ENCODE measurements around the gene MRFAP1L1.
"Not testable (repeated sequence)": the region's sequence is repeated elsewhere in the genome, so short reads cannot be mapped to it uniquely, and the experiment has no call there.

MRFAP1L1 gene

DNA sequence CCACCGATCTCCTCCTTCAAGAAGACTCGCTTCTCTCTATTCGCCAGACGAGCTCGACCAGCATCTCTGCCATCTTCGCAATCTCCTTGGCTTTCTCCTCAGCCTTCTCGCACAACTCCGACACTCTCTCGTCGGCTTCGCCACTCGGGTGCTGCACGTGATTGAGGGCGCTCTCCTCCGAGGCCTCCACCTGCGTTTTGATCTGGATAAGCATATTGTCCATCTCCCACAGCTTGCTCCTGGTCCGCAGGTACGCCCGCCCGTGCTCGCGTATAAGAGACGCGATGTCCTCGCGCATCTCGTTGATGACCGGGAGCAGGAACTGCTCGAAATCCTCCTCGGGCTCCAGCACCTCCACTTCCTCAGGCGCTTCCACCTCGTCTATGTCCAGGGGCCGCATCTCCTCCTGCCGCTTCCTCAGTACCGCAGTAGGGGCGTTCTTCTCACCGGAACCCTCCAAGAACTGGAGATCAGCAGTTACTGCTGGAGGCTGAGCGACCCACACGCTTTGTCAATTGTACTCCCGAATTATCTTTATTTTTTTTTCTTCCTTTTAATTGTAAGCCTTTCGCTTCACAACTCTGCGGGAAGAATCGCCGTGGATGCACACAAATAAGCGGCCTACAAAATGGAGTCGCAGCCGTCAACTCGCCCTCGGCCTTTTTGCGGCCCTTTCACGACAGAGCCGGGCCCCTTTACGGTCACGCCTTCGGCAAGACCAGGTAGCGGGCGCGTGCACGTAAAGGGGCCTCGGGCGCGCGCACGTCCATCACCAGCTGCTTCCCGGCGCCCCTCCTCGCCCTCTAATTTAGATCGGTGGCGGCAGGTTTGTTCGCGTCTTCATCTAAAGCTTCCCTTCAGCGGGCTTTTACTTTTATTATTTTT is at the start of gene MRFAP1L1:
Gene MRFAP1L1 (minus strand): TSS at position 636 of the 885 bp plus-strand sequence. CDS start 236 bp downstream, at position 400.
- DNase-seq (ENCODE audit: low read depth in 2 of 2): peak; percentile 96 to 97

GRCh38 chr4:6758728-6759127 is 49.1 kb upstream of the MRFAP1L1 start:
- no peak for DNase-seq (ENCODE audit: low read depth in 2 of 2)

DNA sequence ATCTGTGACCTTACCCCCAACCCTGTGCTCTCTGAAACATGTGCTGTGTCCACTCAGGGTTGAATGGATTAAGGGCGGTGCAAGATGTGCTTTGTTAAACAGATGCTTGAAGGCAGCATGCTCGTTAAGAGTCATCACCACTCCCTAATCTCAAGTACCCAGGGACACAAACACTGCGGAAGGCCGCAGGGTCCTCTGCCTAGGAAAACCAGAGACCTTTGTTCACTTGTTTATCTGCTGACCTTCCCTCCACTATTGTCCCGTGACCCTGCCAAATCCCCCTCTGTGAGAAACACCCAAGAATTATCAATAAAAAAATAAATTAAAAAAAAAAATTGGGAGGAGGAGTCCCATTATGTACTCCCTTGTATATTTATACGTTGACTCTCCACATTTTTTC is 46.7 kb upstream of the MRFAP1L1 start:
- DNase-seq (ENCODE audit: low read depth in 2 of 2): not testable (repeated sequence)

DNA sequence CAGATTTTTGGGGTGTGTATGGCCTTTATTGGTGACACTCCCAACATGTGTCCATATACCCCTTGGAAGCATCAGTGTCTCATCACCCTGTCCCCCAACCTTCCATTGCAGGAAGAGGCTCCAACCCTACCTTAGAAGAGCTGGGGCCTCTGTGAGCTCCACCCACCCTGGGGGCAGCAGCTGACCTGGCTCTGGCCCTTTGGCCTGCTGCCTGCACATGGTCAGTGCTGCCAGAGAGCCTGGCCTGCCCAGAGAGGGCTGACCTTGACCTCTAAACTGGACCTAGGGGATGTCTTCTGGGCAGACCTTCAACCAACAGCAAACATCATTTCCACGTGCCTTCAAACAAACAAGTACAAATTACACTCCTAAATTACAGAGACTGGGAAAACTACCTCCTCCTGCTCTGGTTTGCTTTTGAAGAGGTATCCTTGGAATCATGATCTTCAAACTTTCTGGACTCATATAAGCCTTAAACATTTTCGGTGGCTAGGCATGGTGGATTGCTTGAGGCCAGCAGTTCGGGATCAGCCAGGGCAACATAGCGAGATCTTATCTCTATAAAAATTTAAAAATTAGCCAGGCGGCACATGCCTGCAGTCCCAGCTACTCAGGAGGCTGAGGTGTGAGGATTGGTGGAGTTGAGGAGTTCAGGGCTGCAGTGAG is 45.6 kb upstream of the MRFAP1L1 start:
- DNase-seq (ENCODE audit: low read depth in 2 of 2): no peak

- DNase-seq (ENCODE audit: low read depth in 2 of 2): no peak
These were observed 44.9 kb upstream of the MRFAP1L1 start for GRCh38 chr4:6754481-6755087.

- DNase-seq (ENCODE audit: low read depth in 2 of 2): no peak
These were observed 44.2 kb upstream of the MRFAP1L1 start for GRCh38 chr4:6753891-6754290.

DNA sequence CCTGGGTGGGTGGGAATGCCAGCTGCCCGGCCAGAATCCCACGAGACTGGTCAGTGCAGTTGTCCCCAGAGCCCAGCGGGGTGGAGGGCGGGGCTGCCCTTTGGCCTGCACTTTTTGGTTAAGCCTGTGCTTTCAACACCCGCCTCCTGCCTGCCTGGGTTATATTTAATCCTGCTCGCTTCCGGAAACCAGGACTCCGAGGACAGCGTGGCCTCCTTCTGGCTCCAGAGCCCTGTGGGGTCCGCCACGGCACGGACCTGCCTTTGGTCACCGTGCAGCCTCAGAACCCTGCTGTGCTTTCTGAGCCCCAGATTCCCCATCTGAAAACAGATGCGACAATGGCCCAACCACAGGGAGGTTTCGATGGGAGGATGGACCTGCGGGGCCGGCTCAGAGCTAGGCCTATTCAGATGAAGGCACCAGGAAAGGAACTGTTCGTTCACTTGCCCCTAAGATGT is 43.5 kb upstream of the MRFAP1L1 start:
- DNase-seq (ENCODE audit: low read depth in 2 of 2): no peak

- no peak for DNase-seq (ENCODE audit: low read depth in 2 of 2)
These were observed 42.8 kb upstream of the MRFAP1L1 start for GRCh38 chr4:6752486-6752829.

GRCh38 chr4:6751611-6752485 is 42.2 kb upstream of the MRFAP1L1 start:
- no peak for DNase-seq (ENCODE audit: low read depth in 2 of 2)

DNA sequence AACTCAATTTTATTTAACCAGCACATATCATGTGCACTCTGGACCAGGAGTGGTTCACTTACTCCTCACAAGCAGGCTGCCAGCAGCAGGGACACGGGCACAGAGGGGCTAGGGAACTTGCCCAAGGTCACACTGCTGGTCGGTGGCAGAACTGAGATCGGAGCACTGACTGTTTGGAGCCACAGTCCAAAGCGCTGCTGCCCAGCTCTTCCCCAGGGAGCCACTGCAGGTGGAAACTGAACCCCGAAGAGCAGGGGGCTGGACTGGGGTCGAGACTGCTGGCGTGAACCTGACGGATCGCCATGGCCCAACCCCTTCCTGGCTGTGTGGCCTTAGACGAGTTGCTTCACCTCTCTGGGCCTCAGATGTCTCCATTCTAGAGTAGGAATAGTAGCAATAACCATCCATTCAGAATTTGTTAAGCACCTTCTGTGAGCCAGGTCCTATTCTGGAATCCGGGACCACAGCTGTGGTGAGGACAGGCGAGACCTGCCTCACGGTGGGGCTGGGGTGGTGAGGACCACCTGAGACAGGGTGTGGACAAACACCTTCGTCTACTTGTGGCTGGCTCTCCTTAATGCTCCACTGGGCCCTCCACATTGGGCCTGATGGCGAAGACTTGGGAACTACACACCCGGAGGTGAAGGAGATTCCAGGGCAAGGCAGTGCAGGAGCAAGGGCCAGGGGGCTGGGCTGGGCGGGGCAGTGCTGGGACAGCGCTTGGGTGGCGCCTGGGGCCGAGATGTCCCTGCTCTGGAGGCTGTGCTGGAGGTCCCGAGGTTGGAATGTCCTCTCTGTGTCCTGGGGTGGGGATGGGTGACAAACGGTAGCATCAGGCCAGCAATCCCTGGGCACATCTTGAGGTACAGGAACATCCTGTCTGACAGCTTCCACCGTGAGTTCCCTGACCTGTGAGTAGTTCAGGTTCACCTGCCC is 40.9 kb upstream of the MRFAP1L1 start:
- no peak for DNase-seq (ENCODE audit: low read depth in 2 of 2)

GRCh38 chr4:6749340-6750171 is 39.9 kb upstream of the MRFAP1L1 start:
- DNase-seq (ENCODE audit: low read depth in 2 of 2): no peak

- no peak for DNase-seq (ENCODE audit: low read depth in 2 of 2)
These were observed 38.6 kb upstream of the MRFAP1L1 start for GRCh38 chr4:6748286-6748685.

DNA sequence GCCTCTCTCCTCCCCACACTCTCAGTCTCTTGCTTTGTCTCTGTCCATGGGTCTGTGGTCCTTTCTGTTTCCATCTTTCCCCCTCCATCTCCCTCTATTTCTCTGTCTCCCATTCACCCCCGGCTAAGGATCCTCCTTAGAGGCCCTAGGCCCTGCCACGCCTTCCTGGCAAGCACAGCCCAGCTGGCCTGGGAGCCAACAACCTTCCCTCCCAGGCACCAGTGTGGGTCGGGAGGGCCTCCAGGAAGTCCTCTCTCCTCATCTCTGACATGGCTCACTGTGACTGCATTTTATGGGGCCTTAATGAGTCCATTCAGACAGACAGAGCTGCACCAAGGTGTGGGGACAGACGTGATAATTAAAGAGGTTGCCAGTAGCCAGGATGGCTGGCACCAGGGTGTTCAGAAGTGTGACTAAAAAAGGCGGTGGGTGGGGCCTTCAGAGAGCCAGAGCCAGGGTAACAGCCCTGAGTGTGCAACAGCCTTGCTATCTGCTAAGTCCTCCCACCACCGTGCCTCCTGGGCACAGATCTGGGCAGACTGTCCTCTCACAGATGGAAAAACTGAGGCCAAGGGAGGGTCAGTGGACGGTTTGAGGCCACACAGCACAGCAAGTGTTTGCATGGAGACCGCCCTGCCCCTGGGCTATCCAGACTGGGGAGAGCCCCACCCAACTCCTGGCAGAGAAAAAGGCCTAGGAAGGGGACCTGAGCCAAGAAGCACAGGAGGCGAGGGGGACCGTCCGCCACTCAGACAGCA is 37.8 kb upstream of the MRFAP1L1 start:
- no peak for DNase-seq (ENCODE audit: low read depth in 2 of 2)

GRCh38 chr4:6746721-6747293 is 37.1 kb upstream of the MRFAP1L1 start:
- DNase-seq (ENCODE audit: low read depth in 2 of 2): no peak

DNA sequence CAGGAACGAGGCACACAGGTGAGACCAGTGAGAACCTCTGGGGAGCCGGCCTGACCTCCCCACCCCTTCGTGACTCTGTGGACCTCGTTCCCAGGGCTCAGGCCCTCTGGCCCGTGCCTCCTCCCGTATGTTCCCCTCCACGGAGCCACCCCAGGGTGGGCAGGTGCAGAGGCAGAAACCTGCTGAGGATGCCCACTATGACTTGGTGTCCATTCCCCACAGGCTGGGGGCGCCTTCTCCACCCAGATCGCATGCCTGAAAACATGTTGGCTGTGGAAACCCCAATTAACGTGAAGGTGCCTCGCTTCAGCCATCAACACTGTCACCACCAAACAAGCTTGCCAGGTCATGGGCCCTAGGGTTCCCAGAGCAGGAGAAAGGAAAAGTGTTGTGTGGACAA is 33.3 kb upstream of the MRFAP1L1 start:
- no peak for DNase-seq (ENCODE audit: low read depth in 2 of 2)

DNA sequence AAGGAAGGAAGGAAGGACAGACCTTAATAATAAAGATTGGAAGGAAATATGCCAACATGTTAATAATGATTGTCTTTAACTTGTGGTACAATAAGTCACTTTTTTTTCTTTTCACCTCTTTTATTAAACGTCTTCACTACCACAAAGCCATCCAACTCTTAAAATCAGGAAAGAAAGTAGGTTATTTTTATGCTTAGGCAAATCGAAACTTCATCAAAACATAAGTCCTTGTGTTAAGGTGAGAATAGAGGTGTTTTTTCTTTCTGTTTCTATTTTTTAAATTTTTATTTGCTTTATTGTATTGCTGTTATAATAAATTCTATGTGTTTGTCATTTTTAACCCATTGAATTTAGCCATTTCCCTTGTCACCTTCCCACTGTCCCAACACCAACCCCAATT is 32.8 kb upstream of the MRFAP1L1 start:
- DNase-seq (ENCODE audit: low read depth in 2 of 2): no peak

- DNase-seq (ENCODE audit: low read depth in 2 of 2): no peak
These were observed 30.7 kb upstream of the MRFAP1L1 start for GRCh38 chr4:6740347-6740746.

DNA sequence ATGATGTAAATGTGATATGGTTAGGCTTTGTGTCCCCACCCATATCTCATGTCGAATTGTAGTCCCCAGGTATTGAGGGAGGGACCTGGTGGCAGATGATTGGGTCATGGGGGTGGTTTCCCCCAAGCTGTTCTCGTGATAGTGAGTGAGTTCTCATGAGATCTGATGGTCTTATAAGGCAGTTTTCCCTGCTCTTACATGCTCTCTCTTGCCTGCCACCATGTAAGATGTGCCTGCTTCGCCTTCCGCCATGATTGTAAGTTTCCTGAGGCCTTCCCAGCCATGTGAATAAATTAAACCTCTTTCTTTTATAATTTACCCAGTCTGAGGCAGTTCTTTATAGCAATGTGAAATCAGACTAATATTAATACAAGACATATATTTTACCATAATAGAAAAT is 30.3 kb upstream of the MRFAP1L1 start:
- no peak for DNase-seq (ENCODE audit: low read depth in 2 of 2)

Measured in stimulated activated CD8-positive, alpha-beta memory T cell treated with anti-CD3 and anti-CD28 coated beads, Interleukin-2, amount 100 ng/mL, for 48 hours (primary cell).